H9 (cell line): ENCODE measurements around the gene RBM19. TPM values are rescaled to one million over a fixed set of nuclear protein-coding genes. Genes with fewer than 3 reads are reported as not detected.

Source experiments
- DNase-seq: peaks from one replicate; pipeline ENCODE4 v3.0.0-alpha.2; 2017
- H2AFZ ChIP-seq: one replicate; pipeline ENCODE4 v1.6.1; 2013; ENCODE audit warnings: mild to moderate bottlenecking, low read length, control low read depth, moderate library complexity
- H2AK5ac ChIP-seq: 2 replicates; pipeline ENCODE4 v1.6.1; 2013; ENCODE audit warnings: low read length, control low read depth, mixed read lengths; ENCODE audit not compliant: insufficient read length
- H2BK120ac ChIP-seq: one replicate; pipeline ENCODE4 v1.6.1; 2013; ENCODE audit warnings: low read depth, mild to moderate bottlenecking, low read length, control low read depth, inconsistent platforms; ENCODE audit not compliant: poor library complexity, severe bottlenecking
- H2BK12ac ChIP-seq: 2 replicates; pipeline ENCODE4 v1.6.1; 2013; ENCODE audit warnings: low read length, control low read depth, mixed read lengths, low read depth; ENCODE audit not compliant: insufficient read length
- H2BK15ac ChIP-seq: 2 replicates; pipeline ENCODE4 v1.6.1; 2013; ENCODE audit warnings: low read depth, low read length, control low read depth
- H2BK20ac ChIP-seq: one replicate; pipeline ENCODE4 v1.6.1; 2013; ENCODE audit warnings: low read depth, mild to moderate bottlenecking, low read length, control low read depth, inconsistent platforms; ENCODE audit not compliant: poor library complexity, severe bottlenecking
- H2BK5ac ChIP-seq: 2 replicates; pipeline ENCODE4 v1.6.1; 2013; ENCODE audit warnings: low read length, control low read depth, mixed read lengths; ENCODE audit not compliant: insufficient read length
- H3K14ac ChIP-seq: 2 replicates; pipeline ENCODE4 v1.6.1; 2013; ENCODE audit warnings: low read length, control low read depth; ENCODE audit not compliant: insufficient read depth
- H3K18ac ChIP-seq: 2 replicates; pipeline ENCODE4 v1.6.1; 2013; ENCODE audit warnings: low read depth, mild to moderate bottlenecking, mixed read lengths, low read length, control low read depth; ENCODE audit not compliant: insufficient read length
- H3K23ac ChIP-seq: 2 replicates; pipeline ENCODE4 v1.6.1; 2013; ENCODE audit warnings: low read length, control low read depth, mixed read lengths, low read depth; ENCODE audit not compliant: insufficient read length
- H3K23me2 ChIP-seq: 2 replicates; pipeline ENCODE4 v1.6.1; 2013; ENCODE audit warnings: low read depth, mild to moderate bottlenecking, mixed read lengths, low read length, control low read depth; ENCODE audit not compliant: insufficient read length, poor library complexity, severe bottlenecking
- H3K27ac ChIP-seq: 2 replicates; pipeline ENCODE4 v1.5.1; 2013; ENCODE audit warnings: low read length, control low read depth, mixed read lengths, low read depth; ENCODE audit not compliant: insufficient read length
- H3K27me3 ChIP-seq: 2 replicates; pipeline ENCODE4 v1.6.1; 2013; ENCODE audit warnings: low read length, control low read depth, inconsistent platforms; ENCODE audit not compliant: insufficient read depth
- H3K4ac ChIP-seq: 2 replicates; pipeline ENCODE4 v1.6.1; 2013; ENCODE audit warnings: low read depth, mild to moderate bottlenecking, control low read depth, inconsistent platforms, low read length, moderate library complexity
- H3K4me1 ChIP-seq: 2 replicates; pipeline ENCODE4 v1.6.1; 2013; ENCODE audit warnings: low read length, control low read depth, inconsistent platforms; ENCODE audit not compliant: insufficient read depth
- H3K4me2 ChIP-seq: 2 replicates; pipeline ENCODE4 v1.6.1; 2013; ENCODE audit warnings: low read length, control low read depth, mixed read lengths; ENCODE audit not compliant: insufficient read length, insufficient read depth
- H3K56ac ChIP-seq: 2 replicates; pipeline ENCODE4 v1.6.1; 2013; ENCODE audit warnings: low read depth, mild to moderate bottlenecking, mixed read lengths, low read length, control low read depth; ENCODE audit not compliant: insufficient read length
- H3K79me1 ChIP-seq: 2 replicates; pipeline ENCODE4 v1.6.1; 2013; ENCODE audit warnings: low read depth, mild to moderate bottlenecking, moderate library complexity, low read length, control low read depth, inconsistent platforms; ENCODE audit not compliant: insufficient read depth, poor library complexity, severe bottlenecking
- H3K79me2 ChIP-seq: 2 replicates; pipeline ENCODE4 v1.6.1; 2013; ENCODE audit warnings: low read length, control low read depth, inconsistent platforms; ENCODE audit not compliant: insufficient read depth
- H3K9ac ChIP-seq: 2 replicates; pipeline ENCODE4 v1.6.1; 2013; ENCODE audit warnings: low read length, control low read depth, mixed read lengths; ENCODE audit not compliant: insufficient read length; ENCODE audit errors: extremely low read depth
- H3K9me3 ChIP-seq: one replicate; pipeline ENCODE4 v1.6.1; 2013; ENCODE audit warnings: low read depth, low read length, inconsistent platforms; ENCODE audit not compliant: control insufficient read depth
- H3T11ph ChIP-seq: one replicate; pipeline ENCODE4 v1.6.1; 2013; ENCODE audit warnings: mild to moderate bottlenecking, low read length, control low read depth, inconsistent platforms
- H4K20me1 ChIP-seq: one replicate; pipeline ENCODE4 v1.6.1; 2013; ENCODE audit not compliant: control insufficient read depth, insufficient read length, insufficient read depth
- H4K5ac ChIP-seq: 2 replicates; pipeline ENCODE4 v1.6.1; 2013; ENCODE audit warnings: low read depth, mild to moderate bottlenecking, mixed read lengths, low read length, control low read depth; ENCODE audit not compliant: insufficient read length
- H4K8ac ChIP-seq: replicated peaks from 2 replicates; pipeline ENCODE4 v1.6.1; 2013; ENCODE audit warnings: low read length, control low read depth, mixed read lengths, low read depth; ENCODE audit not compliant: insufficient read length
- H4K91ac ChIP-seq: 2 replicates; pipeline ENCODE4 v1.6.1; 2013; ENCODE audit warnings: low read depth, mild to moderate bottlenecking, moderate library complexity, mixed read lengths, low read length, control low read depth; ENCODE audit not compliant: insufficient read length
- H3K27ac Mint-ChIP-seq, 3 experiments: 2 replicates in 2 of 3; 3 replicates in 1 of 3; pipeline ENCODE4 v1.8.0; 2020 to 2021; ENCODE audit warnings: mixed read lengths in 3 of 3, mild to moderate bottlenecking in 1 of 3, moderate library complexity in 1 of 3
- H3K27me3 Mint-ChIP-seq: 2 replicates; pipeline ENCODE4 v1.8.0; 2021; ENCODE audit warnings: low read depth, mild to moderate bottlenecking, moderate library complexity, mixed read lengths
- H3K36me3 Mint-ChIP-seq, 3 experiments: 2 replicates in 2 of 3; 3 replicates in 1 of 3; pipeline ENCODE4 v1.8.0; 2020 to 2021; ENCODE audit warnings: low read depth in 3 of 3, mixed read lengths in 3 of 3; ENCODE audit not compliant: insufficient read depth in 1 of 3
- H3K4me1 Mint-ChIP-seq, 2 experiments: 2 replicates each; pipeline ENCODE4 v1.8.0; 2020; ENCODE audit warnings: mixed read lengths in 2 of 2
- H3K4me3 Mint-ChIP-seq, 2 experiments: 2 replicates in 1 of 2; 3 replicates in 1 of 2; pipeline ENCODE4 v1.8.0; 2020 to 2021; ENCODE audit warnings: mild to moderate bottlenecking in 2 of 2, mixed read lengths in 2 of 2, moderate library complexity in 1 of 2
- H3K9me3 Mint-ChIP-seq, 2 experiments: 2 replicates in 1 of 2; 3 replicates in 1 of 2; pipeline ENCODE4 v1.8.0; 2020; ENCODE audit warnings: mild to moderate bottlenecking in 2 of 2, mixed read lengths in 2 of 2, moderate library complexity in 1 of 2
- CTCF ChIP-seq: fragments of 200-600 bp; sonication (generic); conservative IDR thresholded peaks from 3 replicates; pipeline ENCODE4 v1.8.0; 2021; ENCODE audit warnings: antibody characterized with exemption, mild to moderate bottlenecking
- WGBS: extraction: QIAGEN DNeasy Blood & Tissue Kit; methylation state at CpG from one replicate; pipeline ENCODE4 v1.1.7; 2013; ENCODE audit warnings: missing lambda C conversion rate, low lambda C conversion rate, mixed read lengths; ENCODE audit not compliant: insufficient read length; ENCODE audit errors: extremely low coverage; 5-methylcytosine and 5-hydroxymethylcytosine counted together
- total RNA-seq: library from RNA; stranded (reverse); gene quantifications from 2 replicates; pipeline ENCODE4 v1.2.1, GENCODE V29; 2021

Gene RBM19
- total RNA-seq, 1 experiment from 2014 or later, result 32.2 TPM

GRCh38 chr12:113930249-113930648 lies 35.9 kb downstream of the RBM19 start:
- Histone ChIP-seq H3K79me2 (no peaks in the 10 kb centered on the region), H3K9ac (no peak overlapping the region), H3K18ac (no peak overlapping the region), H3K27me3 (no peaks in the 10 kb centered on the region), H3K4ac (no peak overlapping the region), H3K23ac (no peak overlapping the region), H2BK5ac (no peak overlapping the region), H3K9me3 (no peaks in the 10 kb centered on the region), H2BK15ac (no peak overlapping the region), H4K91ac (no peak overlapping the region), H3K4me1 (no peaks in the 10 kb centered on the region), H2AFZ (no peak overlapping the region), H3T11ph (no peak overlapping the region), H4K8ac (no peak overlapping the region), H2BK12ac (no peak overlapping the region), H3K79me1 (no peaks in the 10 kb centered on the region), H3K27ac (no peak overlapping the region), H2AK5ac (no peak overlapping the region), H3K56ac (no peak overlapping the region), H3K14ac (no peak overlapping the region), H3K23me2 (no peaks in the 10 kb centered on the region), H2BK20ac (no peak overlapping the region), H4K5ac (no peak overlapping the region), H2BK120ac (no peak overlapping the region), H4K20me1 (no peaks in the 10 kb centered on the region), H3K4me2 (no peak overlapping the region)
- H3K27ac Mint-ChIP-seq, result peak overlapping the region in 2 of 3 experiments; percentile 23 to 98; a peak in 4 of 7 replicates
- no peaks in the 10 kb centered on the region; a peak in 1 of 5 replicates for H3K9me3 Mint-ChIP-seq
- H3K27me3 Mint-ChIP-seq, result no peaks in the 10 kb centered on the region
- DNase-seq, result no peak
- no peak overlapping the region for H3K4me3 Mint-ChIP-seq
- H3K36me3 Mint-ChIP-seq, result peaks cover 20 to 43% (median 38%) of the 10 kb centered on the region in 3 experiments; a peak in 6 of 7 replicates
- peaks cover 21 to 78% of the 10 kb centered on the region in 2 experiments for H3K4me1 Mint-ChIP-seq
- TF ChIP-seq CTCF, result no peak
- WGBS, result no CpG with 5 or more reads among the region's 4 CpGs
